Measurements from ENCODE around the gene ANKHD1. TPM values are rescaled to one million over a fixed set of nuclear protein-coding genes. Genes with fewer than 3 reads are reported as not detected.

ANKHD1 gene
- total and polyA plus RNA-seq, 8 donors = 104 to 148 (median 136) TPM

DNA sequence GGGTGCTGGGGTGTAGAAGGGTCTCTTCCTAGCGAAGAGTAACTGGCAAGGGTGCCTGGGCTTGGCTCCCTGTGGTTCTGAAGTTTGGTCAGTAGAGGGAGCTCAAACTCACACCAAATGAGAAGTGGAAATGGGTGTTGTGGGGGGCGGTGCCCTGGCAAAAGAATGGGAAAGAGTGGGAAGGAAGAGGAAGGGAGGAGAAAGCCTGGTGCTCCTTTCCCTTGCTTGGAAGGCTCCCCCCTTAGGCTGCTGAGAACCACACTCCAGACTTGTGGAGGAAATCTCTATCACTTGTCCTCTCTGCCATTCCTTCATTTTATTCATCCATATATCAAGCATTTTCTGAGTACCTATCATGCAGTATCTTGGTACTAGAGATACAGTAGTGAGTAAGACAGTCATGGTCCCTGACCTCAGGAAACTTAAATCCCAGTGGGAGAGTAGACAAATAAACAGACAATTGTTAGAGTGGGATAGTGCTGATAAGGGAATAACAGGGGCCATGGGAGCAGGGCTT lies 28.6 kb upstream of the ANKHD1 start:
- ATAC-seq = peak; percentile 85
- Histone ChIP-seq H3K4me1 (peaks cover 3 to 7% of the 10 kb centered on the region in 2 donors), H3K36me3 (no peaks in the 10 kb centered on the region), H3K4me3 (no peak overlapping the region), H3K27ac (no peak overlapping the region), H3K9me3 (no peaks in the 10 kb centered on the region), H3K27me3 (no peaks in the 10 kb centered on the region)
- TF ChIP-seq, protein P1, sequence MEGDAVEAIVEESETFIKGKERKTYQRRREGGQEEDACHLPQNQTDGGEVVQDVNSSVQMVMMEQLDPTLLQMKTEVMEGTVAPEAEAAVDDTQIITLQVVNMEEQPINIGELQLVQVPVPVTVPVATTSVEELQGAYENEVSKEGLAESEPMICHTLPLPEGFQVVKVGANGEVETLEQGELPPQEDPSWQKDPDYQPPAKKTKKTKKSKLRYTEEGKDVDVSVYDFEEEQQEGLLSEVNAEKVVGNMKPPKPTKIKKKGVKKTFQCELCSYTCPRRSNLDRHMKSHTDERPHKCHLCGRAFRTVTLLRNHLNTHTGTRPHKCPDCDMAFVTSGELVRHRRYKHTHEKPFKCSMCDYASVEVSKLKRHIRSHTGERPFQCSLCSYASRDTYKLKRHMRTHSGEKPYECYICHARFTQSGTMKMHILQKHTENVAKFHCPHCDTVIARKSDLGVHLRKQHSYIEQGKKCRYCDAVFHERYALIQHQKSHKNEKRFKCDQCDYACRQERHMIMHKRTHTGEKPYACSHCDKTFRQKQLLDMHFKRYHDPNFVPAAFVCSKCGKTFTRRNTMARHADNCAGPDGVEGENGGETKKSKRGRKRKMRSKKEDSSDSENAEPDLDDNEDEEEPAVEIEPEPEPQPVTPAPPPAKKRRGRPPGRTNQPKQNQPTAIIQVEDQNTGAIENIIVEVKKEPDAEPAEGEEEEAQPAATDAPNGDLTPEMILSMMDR (IDR thresholded peaks at IDR 0.05) = peak; percentile 81 to 87
- intact Hi-C loops (cut with DNase I) = loop anchor here in 1 of 2 donors (10.0 kb wide), 1 partner anchor 272 kb away; the partner anchor contains the start of genes IK and NDUFA2
- peak in 3 of 4 donors; percentile 60 to 80 (median 70) for DNase-seq

- TF ChIP-seq, protein P1 (IDR thresholded peaks at IDR 0.05) = no peak
- H3K4me1 ChIP-seq = no peaks in the 10 kb centered on the region
- intact Hi-C loops (cut with DNase I) = no loop called here
- DNase-seq (no peak), ATAC-seq (no peak)
- no peaks in the 10 kb centered on the region for H3K36me3 ChIP-seq
- H3K27ac ChIP-seq = no peak overlapping the region
- H3K4me3 ChIP-seq = no peak overlapping the region
- no peaks in the 10 kb centered on the region for H3K9me3 ChIP-seq
- no peaks in the 10 kb centered on the region for H3K27me3 ChIP-seq
Measured at GRCh38 chr5:140381351-140381750, 20.3 kb upstream of the ANKHD1 start.

DNA sequence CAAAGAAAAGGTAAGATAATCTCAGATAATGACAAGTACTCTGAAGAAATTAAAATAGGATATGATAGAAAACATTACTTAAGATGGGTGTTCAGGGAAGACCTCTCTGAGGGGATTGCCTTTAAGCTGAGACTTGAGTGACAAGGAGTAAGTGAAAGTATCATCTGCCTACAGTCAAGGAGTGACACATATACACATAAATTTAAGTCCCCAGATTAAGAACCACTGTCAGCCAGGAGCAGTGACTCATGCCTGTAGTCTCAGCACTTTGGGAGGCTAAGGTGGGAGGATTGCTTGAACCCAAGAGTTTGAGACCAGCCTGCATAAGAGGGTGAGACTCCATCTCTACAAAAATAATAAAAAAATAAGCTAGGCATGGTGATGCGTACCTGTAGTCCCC lies 19.7 kb upstream of the ANKHD1 start:
- DNase-seq (no peak), ATAC-seq (no peak)
- intact Hi-C loops (cut with DNase I) = no loop called here
- Histone ChIP-seq H3K9me3 (no peaks in the 10 kb centered on the region), H3K4me3 (no peak overlapping the region), H3K36me3 (no peaks in the 10 kb centered on the region), H3K27me3 (no peaks in the 10 kb centered on the region), H3K27ac (no peak overlapping the region), H3K4me1 (no peaks in the 10 kb centered on the region)
- TF ChIP-seq, protein P1 (IDR thresholded peaks at IDR 0.05) = no peak

GRCh38 chr5:140382866-140383265 lies 18.8 kb upstream of the ANKHD1 start:
- Histone ChIP-seq H3K27me3 (no peaks in the 10 kb centered on the region), H3K36me3 (no peaks in the 10 kb centered on the region), H3K27ac (no peak overlapping the region), H3K4me3 (no peak overlapping the region), H3K9me3 (no peaks in the 10 kb centered on the region), H3K4me1 (no peaks in the 10 kb centered on the region)
- no peak for ATAC-seq
- no peak for DNase-seq
- TF ChIP-seq, protein P1 (IDR thresholded peaks at IDR 0.05) = no peak
- intact Hi-C loops (cut with DNase I) = no loop called here

DNA sequence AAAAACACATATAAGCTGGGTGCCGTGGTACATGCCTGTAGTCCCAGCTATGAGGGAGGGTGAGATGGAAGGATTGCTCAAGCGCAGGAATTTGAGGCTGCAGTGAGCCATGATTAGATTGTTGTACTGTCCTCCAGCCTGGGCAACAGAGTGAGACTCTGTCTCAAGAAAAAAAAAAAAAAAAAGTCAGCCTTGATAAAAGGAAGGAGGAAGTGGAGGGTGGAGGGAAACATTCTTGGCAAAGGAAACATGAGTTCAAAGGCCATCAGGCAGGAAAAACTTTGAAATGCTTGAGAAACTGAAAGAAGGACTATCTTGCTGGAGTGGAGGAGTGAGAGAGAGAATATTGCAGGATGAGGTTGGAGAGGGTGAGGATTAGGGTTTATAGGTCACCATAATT lies 18.3 kb upstream of the ANKHD1 start:
- no peaks in the 10 kb centered on the region for H3K4me1 ChIP-seq
- no peak for DNase-seq
- H3K9me3 ChIP-seq = no peaks in the 10 kb centered on the region
- H3K4me3 ChIP-seq = no peak overlapping the region
- no peaks in the 10 kb centered on the region for H3K36me3 ChIP-seq
- intact Hi-C loops (cut with DNase I) = no loop called here
- TF ChIP-seq, protein P1 (IDR thresholded peaks at IDR 0.05) = no peak
- no peaks in the 10 kb centered on the region for H3K27me3 ChIP-seq
- no peak overlapping the region for H3K27ac ChIP-seq
- ATAC-seq = no peak

Data from left lung (tissue), 10 donors.